CD4-positive, alpha-beta memory T cell (primary cell): ENCODE data around the gene BAG1. TPM values are rescaled to one million over a fixed set of nuclear protein-coding genes. Genes with fewer than 3 reads are reported as not detected.

Source experiments
- CTCF ChIA-PET: fragments of 350-600 bp; sonication (Branson Sonifier 250); formaldehyde crosslinking; loops from one replicate; lab custom pipeline; 2021; ENCODE audit warnings: inconsistent platforms; ENCODE audit not compliant: partially characterized antibody; lab: Charles Lee
- POLR2A ChIA-PET: fragments of 350-600 bp; sonication (Branson Sonifier 250); formaldehyde crosslinking; loops from one replicate; lab custom pipeline; 2021; ENCODE audit not compliant: partially characterized antibody; lab: Charles Lee
- DNase-seq, 5 donors: peaks; one replicate each; pipeline versions ENCODE4 v3.0.0 to v3.0.0-alpha.2; 2020 to 2022; ENCODE audit warnings: mixed read lengths in 1 of 5
- H3K27ac ChIP-seq: one replicate; pipeline ENCODE4 v1.7.0; 2013; ENCODE audit warnings: low read depth, low read length
- H3K27me3 ChIP-seq: 2 replicates; pipeline ENCODE4 v1.7.0; 2013; ENCODE audit warnings: mild to moderate bottlenecking, low read length, moderate library complexity; ENCODE audit not compliant: insufficient read depth
- H3K36me3 ChIP-seq: 2 replicates; pipeline ENCODE4 v1.7.0; 2013; ENCODE audit warnings: mild to moderate bottlenecking, low read length, moderate library complexity; ENCODE audit not compliant: insufficient read depth
- H3K4me1 ChIP-seq: 2 replicates; pipeline ENCODE4 v1.7.0; 2013; ENCODE audit warnings: mild to moderate bottlenecking, low read length, moderate library complexity; ENCODE audit not compliant: insufficient read depth
- H3K4me3 ChIP-seq, 2 donors: one replicate each; pipeline ENCODE4 v1.7.0; 2013; ENCODE audit warnings: low read length in 2 of 2, mild to moderate bottlenecking in 1 of 2
- H3K9me3 ChIP-seq, 2 donors: one replicate each; pipeline ENCODE4 v1.7.0; 2013; ENCODE audit warnings: low read length in 2 of 2, control low read depth in 1 of 2; ENCODE audit not compliant: control insufficient read depth in 1 of 2
- H3K27ac Mint-ChIP-seq, 7 donors: one replicate each; pipeline ENCODE4 v1.8.0; 2020 to 2021; ENCODE audit warnings: mixed read lengths in 7 of 7, mild to moderate bottlenecking in 6 of 7, inconsistent platforms in 3 of 7, moderate library complexity in 3 of 7
- H3K27me3 Mint-ChIP-seq, 2 donors: one replicate each; pipeline ENCODE4 v1.8.0; 2020 to 2021; ENCODE audit warnings: mixed read lengths in 2 of 2
- H3K36me3 Mint-ChIP-seq, 2 donors: one replicate each; pipeline ENCODE4 v1.8.0; 2020 to 2021; ENCODE audit warnings: mixed read lengths in 2 of 2, inconsistent platforms in 1 of 2, mild to moderate bottlenecking in 1 of 2
- H3K4me1 Mint-ChIP-seq, 4 donors: one replicate each; pipeline ENCODE4 v1.8.0; 2020 to 2021; ENCODE audit warnings: mixed read lengths in 4 of 4, mild to moderate bottlenecking in 1 of 4
- H3K4me3 Mint-ChIP-seq, 8 donors: one replicate each; pipeline ENCODE4 v1.8.0; 2020 to 2021; ENCODE audit warnings: mixed read lengths in 8 of 8, mild to moderate bottlenecking in 7 of 8, moderate library complexity in 6 of 8, inconsistent platforms in 3 of 8
- H3K9me3 Mint-ChIP-seq, 8 donors: one replicate each; pipeline ENCODE4 v1.8.0; 2020 to 2021; ENCODE audit warnings: mixed read lengths in 8 of 8, mild to moderate bottlenecking in 5 of 8, inconsistent platforms in 3 of 8, moderate library complexity in 1 of 8
- intact Hi-C: fragments of 100-400 bp; cut with micrococcal nuclease; formaldehyde crosslinking; loops from one replicate; pipeline ENCODE4 v1.15.1; 2023
- polyA plus RNA-seq, 2 donors: library from polyadenylated mRNA; unstranded; fragments of 300-500 nt; fragmentation: Illumina TruSeq; gene quantifications; one replicate each; pipeline ENCODE4 v1.2.3, GENCODE V29; 2021
- total RNA-seq, 2 experiments: library from RNA; stranded (reverse); gene quantifications; one replicate each; pipeline ENCODE4 v1.2.3, GENCODE V29; 2021

BAG1 gene
- total and polyA plus RNA-seq, 4 experiments from 2014 or later: 53.5 to 84.9 (median 63.6) TPM

DNA sequence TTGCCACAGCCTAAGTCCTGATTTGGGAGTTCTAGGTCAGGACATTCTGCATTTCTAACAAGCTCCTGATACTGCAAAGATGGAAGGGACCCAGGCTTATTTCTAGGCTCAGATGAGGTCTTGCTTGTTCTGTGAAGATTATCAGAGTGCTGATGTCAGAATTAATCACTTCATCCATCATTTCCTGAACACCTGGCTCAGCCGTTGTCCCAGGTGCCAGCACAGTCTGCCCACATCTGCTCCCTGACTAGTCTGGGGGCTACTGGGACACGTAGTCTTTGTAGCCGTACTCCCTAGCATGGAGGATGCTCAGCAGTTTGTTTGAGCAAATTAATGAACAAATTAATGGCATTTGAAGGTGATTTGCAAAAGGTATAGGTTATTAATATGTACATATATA lies 42.5 kb downstream of the BAG1 start:
- intact Hi-C loops: loop anchor here (10.0 kb wide), 1 partner anchor 637 kb away; no protein-coding TSS in a partner anchor
- Histone ChIP-seq H3K36me3 (no peaks in the 10 kb centered on the region), H3K27me3 (no peaks in the 10 kb centered on the region), H3K9me3 (no peaks in the 10 kb centered on the region), H3K4me3 (no peak overlapping the region), H3K27ac (no peak overlapping the region), H3K4me1 (peaks cover 9% of the 10 kb centered on the region)
- H3K27ac Mint-ChIP-seq: no peak overlapping the region
- no peaks in the 10 kb centered on the region for H3K36me3 Mint-ChIP-seq
- no peaks in the 10 kb centered on the region for H3K9me3 Mint-ChIP-seq
- ChIA-PET POLR2A (no interaction called here), CTCF (no interaction called here)
- H3K4me3 Mint-ChIP-seq: no peak overlapping the region
- H3K27me3 Mint-ChIP-seq: no peaks in the 10 kb centered on the region
- no peak for DNase-seq
- H3K4me1 Mint-ChIP-seq: peaks cover 7 to 12% (median 8%) of the 10 kb centered on the region in 4 donors

DNA sequence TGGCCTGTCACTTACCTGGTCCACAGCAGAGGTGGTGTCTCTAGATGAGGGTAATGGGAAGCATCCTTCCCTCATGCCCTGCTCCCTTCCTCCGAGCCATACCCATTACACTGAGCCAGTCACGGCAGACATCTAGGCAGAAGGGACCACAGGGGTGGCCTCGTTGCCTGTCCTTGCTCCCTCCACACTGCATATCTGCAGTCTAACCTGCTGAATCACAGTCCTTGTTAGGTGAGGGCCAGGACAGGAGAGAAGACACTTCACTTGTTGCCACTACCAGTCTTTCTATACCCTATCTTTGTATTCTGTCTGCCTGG lies 43.0 kb downstream of the BAG1 start:
- Histone ChIP-seq H3K9me3 (no peaks in the 10 kb centered on the region), H3K27ac (no peak overlapping the region), H3K36me3 (no peaks in the 10 kb centered on the region), H3K27me3 (no peaks in the 10 kb centered on the region), H3K4me3 (no peak overlapping the region), H3K4me1 (peaks cover 9% of the 10 kb centered on the region)
- Mint-ChIP-seq H3K4me3 (no peak overlapping the region), H3K36me3 (no peaks in the 10 kb centered on the region), H3K4me1 (peaks cover 7 to 12% (median 8%) of the 10 kb centered on the region in 4 donors), H3K9me3 (no peaks in the 10 kb centered on the region), H3K27me3 (no peaks in the 10 kb centered on the region), H3K27ac (peak overlapping the region in 1 of 7 donors; percentile 8)
- POLR2A ChIA-PET: no interaction called here
- CTCF ChIA-PET: no interaction called here
- intact Hi-C loops: loop anchor here (10.0 kb wide), 1 partner anchor 637 kb away; no protein-coding TSS in a partner anchor
- no peak for DNase-seq

DNA sequence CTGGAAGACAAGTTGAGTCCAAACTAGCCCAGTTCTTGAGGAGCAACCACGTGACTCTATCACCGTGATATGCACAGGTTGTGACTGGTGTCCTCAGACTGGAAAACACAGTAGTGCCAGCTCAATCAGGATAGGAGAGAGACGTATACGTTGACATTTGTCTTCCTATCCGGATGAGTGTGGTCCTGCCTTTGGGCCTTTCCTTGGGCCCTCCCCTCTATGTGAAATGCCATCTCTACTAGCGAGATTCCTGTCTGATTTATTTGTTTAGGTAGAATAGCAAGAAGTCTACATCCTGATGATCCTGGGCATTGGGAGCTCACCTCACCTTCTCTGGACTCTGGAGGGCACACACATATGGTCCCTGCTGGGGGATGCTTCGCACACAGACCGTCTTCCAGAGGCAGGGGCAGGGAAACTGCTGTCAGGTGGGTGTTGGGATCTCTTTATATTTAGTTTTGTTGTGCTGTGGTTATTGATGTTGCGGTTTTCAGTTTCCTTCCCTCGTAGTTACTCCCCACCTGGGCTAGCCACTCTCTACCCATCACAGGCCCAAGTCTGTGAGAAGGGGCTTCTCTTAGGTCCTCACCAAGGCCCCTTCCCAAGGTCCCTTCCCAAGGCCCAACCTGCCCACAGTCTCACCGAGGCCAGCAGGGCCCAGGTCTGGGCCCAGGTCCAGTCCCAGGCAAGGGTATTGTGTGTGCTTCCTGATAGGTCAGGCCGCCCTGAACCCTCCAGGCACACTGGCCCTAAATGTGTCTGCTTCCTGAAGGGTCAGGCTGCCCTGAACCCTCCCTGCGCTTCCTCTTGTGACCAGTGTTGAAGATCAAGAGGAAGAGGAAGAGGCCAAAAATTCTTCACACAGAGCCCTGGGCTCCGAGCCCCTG lies 43.6 kb downstream of the BAG1 start:
- Mint-ChIP-seq H3K4me3 (no peak overlapping the region), H3K36me3 (no peaks in the 10 kb centered on the region)
- H3K27ac ChIP-seq: no peak overlapping the region

DNA sequence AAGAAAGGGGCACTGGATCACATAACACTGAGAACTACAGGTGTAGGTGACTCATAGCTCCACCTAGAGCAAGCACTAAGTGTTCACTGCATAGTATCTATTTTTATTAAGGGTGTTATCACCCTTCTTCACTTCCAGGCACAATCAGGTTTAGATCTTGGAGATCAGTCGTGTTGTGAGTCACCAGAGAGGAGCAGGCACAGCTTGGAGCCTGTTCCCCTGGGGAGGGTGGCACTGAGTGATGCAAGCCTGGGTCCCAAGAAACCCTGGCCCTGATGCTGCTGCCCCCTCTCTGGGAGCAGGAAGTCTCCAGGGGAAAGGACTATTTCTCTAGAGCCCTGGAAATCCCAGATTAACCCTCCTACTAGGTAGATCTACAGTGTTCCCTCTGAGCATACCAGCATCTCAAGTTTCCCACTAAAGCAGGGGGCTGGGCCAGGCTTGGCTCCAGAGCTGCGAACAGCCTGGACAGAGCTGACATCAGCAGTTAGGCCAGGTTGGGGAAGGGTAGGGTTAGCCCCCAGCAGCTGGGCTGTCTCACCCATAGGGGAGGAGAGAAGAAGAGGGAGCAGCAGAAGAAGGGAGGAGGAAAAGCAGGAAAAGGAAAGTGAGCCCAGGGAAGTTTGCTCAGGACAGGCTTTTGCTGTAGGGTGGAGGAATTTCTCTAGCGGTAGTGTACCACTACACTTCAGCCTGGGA lies 52.7 kb downstream of the BAG1 start:
- no peak for DNase-seq
- Histone ChIP-seq H3K27ac (no peak overlapping the region), H3K4me3 (no peak overlapping the region), H3K36me3 (no peaks in the 10 kb centered on the region), H3K4me1 (no peaks in the 10 kb centered on the region), H3K9me3 (no peaks in the 10 kb centered on the region), H3K27me3 (no peaks in the 10 kb centered on the region)
- intact Hi-C loops: no loop called here
- ChIA-PET POLR2A (no interaction called here), CTCF (interaction anchor here (1.5 kb wide), 1 partner anchor 14 kb away, joined by 5 read pairs; no protein-coding TSS in a partner anchor)
- H3K4me3 Mint-ChIP-seq: no peak overlapping the region
- H3K4me1 Mint-ChIP-seq: no peaks in the 10 kb centered on the region
- H3K9me3 Mint-ChIP-seq: peaks cover 0 to 1% (median 0%) of the 10 kb centered on the region in 8 donors
- H3K27ac Mint-ChIP-seq: peak overlapping the region in 1 of 7 donors; percentile 6
- H3K27me3 Mint-ChIP-seq: no peaks in the 10 kb centered on the region
- H3K36me3 Mint-ChIP-seq: no peaks in the 10 kb centered on the region

More for the DNA sequence above, 43.6 kb downstream of the BAG1 start:
- no peak for DNase-seq
- Histone ChIP-seq H3K27me3 (no peaks in the 10 kb centered on the region), H3K9me3 (no peaks in the 10 kb centered on the region), H3K4me1 (peaks cover 9% of the 10 kb centered on the region), H3K36me3 (no peaks in the 10 kb centered on the region), H3K4me3 (no peak overlapping the region)
- no peaks in the 10 kb centered on the region for H3K9me3 Mint-ChIP-seq
- H3K27ac Mint-ChIP-seq: peak overlapping the region in 1 of 7 donors; percentile 8
- POLR2A ChIA-PET: interaction anchor here (1.4 kb wide), 1 partner anchor 53 kb away, joined by 3 read pairs; the partner anchor contains the start of gene B4GALT1
- peaks cover 7 to 12% (median 8%) of the 10 kb centered on the region in 4 donors for H3K4me1 Mint-ChIP-seq
- intact Hi-C loops: loop anchor here (10.0 kb wide), 1 partner anchor 636 kb away; no protein-coding TSS in a partner anchor
- H3K27me3 Mint-ChIP-seq: no peaks in the 10 kb centered on the region
- CTCF ChIA-PET: no interaction called here

DNA sequence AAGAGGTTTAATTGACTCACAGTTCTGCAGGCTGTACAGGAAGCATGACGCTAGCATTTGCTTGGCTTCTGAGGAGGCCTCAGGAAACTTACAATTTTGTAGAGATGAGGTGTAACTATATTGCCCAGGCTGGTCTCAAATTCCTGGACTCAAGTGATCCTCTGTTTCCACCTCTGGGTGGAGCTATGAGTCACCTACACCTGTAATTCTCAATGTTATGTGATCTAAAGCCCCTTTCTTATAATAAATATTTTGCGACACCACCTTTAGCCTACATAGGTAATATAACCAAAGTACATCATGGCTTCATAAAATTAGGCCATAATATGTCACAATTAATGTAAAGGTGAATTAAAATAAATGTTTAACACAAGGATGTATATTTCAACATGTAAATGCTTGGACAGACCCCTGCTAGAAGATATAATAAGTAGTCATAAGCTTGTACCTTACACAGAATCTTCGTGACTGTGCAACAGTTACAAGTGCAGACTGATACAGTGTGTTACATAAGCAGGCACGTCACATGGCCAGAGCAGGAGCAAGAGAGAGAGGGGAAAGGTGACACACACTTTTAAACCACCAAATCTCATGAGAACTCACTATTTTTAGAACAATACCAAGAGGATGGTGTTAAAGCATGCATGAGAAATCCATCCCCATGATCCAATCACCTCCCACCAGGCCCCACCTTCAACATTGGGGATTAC lies 54.3 kb downstream of the BAG1 start:
- no peak overlapping the region for H3K4me3 Mint-ChIP-seq
- no peaks in the 10 kb centered on the region for H3K27me3 Mint-ChIP-seq
- H3K27ac ChIP-seq: no peak overlapping the region
- CTCF ChIA-PET: interaction anchor here (1.7 kb wide), 1 partner anchor 40 kb away, joined by 3 read pairs; no protein-coding TSS in a partner anchor
- H3K36me3 Mint-ChIP-seq: no peaks in the 10 kb centered on the region
- no peaks in the 10 kb centered on the region for H3K9me3 ChIP-seq
- no peaks in the 10 kb centered on the region for H3K4me1 ChIP-seq
- no peak for DNase-seq
- no peaks in the 10 kb centered on the region for H3K4me1 Mint-ChIP-seq
- H3K36me3 ChIP-seq: no peaks in the 10 kb centered on the region
- POLR2A ChIA-PET: no interaction called here
- H3K27ac Mint-ChIP-seq: no peak overlapping the region
- H3K9me3 Mint-ChIP-seq: peaks cover 0 to 1% (median 0%) of the 10 kb centered on the region in 8 donors
- H3K27me3 ChIP-seq: no peaks in the 10 kb centered on the region
- intact Hi-C loops: no loop called here
- H3K4me3 ChIP-seq: no peak overlapping the region

DNA sequence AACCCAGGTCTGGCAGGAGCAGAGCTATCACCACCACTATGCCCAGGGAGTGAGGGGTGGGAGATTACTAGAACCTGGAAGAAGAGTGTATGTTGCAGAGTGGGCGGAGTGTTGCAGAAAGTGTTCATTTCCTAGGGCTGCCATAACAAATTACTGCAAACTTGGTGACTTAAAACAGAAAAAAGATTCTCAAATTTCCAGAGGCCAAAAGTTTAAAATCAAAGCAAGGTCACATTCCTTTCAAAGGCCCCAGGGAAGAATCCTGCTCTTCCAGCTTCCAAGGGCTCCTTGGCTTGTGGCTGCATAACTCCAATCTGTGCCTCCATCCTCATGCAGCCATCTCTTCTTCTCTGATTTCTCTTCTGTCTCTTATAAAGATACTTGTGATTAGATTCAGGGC lies 55.1 kb downstream of the BAG1 start:
- DNase-seq: no peak
- POLR2A ChIA-PET: no interaction called here

More for the DNA sequence above, 55.1 kb downstream of the BAG1 start:
- CTCF ChIA-PET: no interaction called here
- Histone ChIP-seq H3K4me3 (no peak overlapping the region), H3K27ac (no peak overlapping the region), H3K27me3 (no peaks in the 10 kb centered on the region), H3K9me3 (no peaks in the 10 kb centered on the region), H3K4me1 (no peaks in the 10 kb centered on the region), H3K36me3 (no peaks in the 10 kb centered on the region)
- intact Hi-C loops: no loop called here
- no peak overlapping the region for H3K4me3 Mint-ChIP-seq
- no peaks in the 10 kb centered on the region for H3K27me3 Mint-ChIP-seq
- H3K4me1 Mint-ChIP-seq: no peaks in the 10 kb centered on the region
- H3K36me3 Mint-ChIP-seq: no peaks in the 10 kb centered on the region
- H3K9me3 Mint-ChIP-seq: peaks cover 0 to 1% (median 0%) of the 10 kb centered on the region in 8 donors
- H3K27ac Mint-ChIP-seq: no peak overlapping the region
